ENCODE measurements around the gene TP73.

TP73 gene

GRCh38 chr1:3632298-3632697, 20.0 kb upstream of the TP73 start:
- H3K4me3 ChIP-seq (ENCODE audit: low read length), result no peak overlapping the region
- H3K27me3 ChIP-seq (ENCODE audit: control insufficient read depth, insufficient read depth, low read length), result no peaks in the 10 kb centered on the region
- H3K9me3 ChIP-seq (ENCODE audit: control insufficient read depth, low read length), result no peaks in the 10 kb centered on the region
- peaks cover 8% of the 10 kb centered on the region for H3K36me3 ChIP-seq (ENCODE audit: control insufficient read depth, insufficient read depth, low read length)
- no peaks in the 10 kb centered on the region for H3K4me1 ChIP-seq (ENCODE audit: control insufficient read depth, insufficient read depth, low read length)
- no peak overlapping the region for H3K9ac ChIP-seq (ENCODE audit: low read length)

DNA sequence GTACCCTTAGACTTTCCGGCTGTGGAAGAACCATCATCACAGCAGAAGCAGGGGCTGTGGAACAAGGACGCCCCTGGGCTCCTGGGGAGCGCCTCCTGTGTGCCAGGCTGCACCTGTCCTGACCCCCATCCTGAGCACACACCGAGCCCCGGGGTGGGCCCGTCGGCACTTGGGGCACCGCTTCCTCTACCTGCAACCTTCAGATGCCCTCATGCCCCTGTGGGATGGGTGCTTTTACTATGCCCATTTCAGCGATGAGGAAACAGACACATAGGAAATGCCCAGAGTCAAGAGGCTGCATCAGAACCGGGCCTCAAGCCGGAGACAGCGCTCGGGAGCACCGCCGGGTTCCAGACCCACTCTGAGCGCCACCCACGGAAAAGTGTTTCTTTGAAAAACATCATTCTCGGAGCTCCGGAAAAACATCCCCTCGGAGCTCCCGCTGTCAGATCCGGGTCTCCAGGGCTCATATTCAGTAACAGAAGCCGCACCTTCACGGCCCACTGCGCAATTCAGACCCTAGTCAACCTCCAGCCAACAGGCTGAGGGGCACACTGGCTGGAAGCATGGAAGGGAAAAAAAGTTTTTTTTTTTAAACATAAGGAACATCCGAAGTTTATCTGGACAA, 19.5 kb upstream of the TP73 start:
- peaks cover 6% of the 10 kb centered on the region for H3K36me3 ChIP-seq (ENCODE audit: control insufficient read depth, insufficient read depth, low read length)
- no peak overlapping the region for H3K9ac ChIP-seq (ENCODE audit: low read length)
- no peaks in the 10 kb centered on the region for H3K27me3 ChIP-seq (ENCODE audit: control insufficient read depth, insufficient read depth, low read length)
- no peaks in the 10 kb centered on the region for H3K4me1 ChIP-seq (ENCODE audit: control insufficient read depth, insufficient read depth, low read length)
- H3K9me3 ChIP-seq (ENCODE audit: control insufficient read depth, low read length), result no peaks in the 10 kb centered on the region
- H3K4me3 ChIP-seq (ENCODE audit: low read length), result no peak overlapping the region

DNA sequence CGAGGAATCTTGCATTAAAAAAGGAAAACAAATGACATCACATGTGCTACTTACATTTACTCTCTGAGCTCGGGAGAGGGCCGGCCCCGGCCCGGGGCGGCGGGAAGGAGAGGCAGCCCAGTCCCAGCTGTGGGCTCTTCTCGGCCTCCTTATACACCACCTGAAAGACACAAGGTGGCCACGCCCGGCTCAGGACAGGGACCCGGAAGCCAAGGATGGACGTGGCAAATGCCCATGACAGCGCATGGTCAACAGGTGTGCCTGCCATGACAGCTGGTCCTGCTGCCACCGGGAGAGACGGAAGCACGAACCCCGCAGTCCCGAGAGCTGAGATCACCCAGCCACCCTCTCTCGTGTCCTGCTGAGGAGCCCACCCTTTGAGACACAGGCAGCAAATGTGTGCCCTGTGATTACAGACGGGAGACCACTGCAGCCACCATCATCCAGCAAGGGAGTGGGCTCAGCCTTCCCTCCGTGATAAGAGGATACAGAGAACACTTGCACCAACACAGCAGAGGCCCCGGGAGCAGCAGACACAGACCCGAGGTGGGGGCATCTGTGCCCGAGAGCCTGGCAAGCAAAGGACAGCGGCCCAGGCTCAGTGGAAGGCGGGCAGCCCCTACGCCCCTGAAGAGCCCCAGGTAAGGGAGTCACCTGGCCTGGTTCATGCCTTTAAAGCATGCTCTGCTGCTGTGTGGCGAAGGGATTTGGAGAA, 18.8 kb upstream of the TP73 start:
- Histone ChIP-seq H3K4me1 (ENCODE audit: control insufficient read depth, insufficient read depth, low read length) (no peaks in the 10 kb centered on the region), H3K9me3 (ENCODE audit: control insufficient read depth, low read length) (no peaks in the 10 kb centered on the region), H3K27me3 (ENCODE audit: control insufficient read depth, insufficient read depth, low read length) (no peaks in the 10 kb centered on the region), H3K4me3 (ENCODE audit: low read length) (no peak overlapping the region), H3K9ac (ENCODE audit: low read length) (no peak overlapping the region), H3K36me3 (ENCODE audit: control insufficient read depth, insufficient read depth, low read length) (no peaks in the 10 kb centered on the region)

DNA sequence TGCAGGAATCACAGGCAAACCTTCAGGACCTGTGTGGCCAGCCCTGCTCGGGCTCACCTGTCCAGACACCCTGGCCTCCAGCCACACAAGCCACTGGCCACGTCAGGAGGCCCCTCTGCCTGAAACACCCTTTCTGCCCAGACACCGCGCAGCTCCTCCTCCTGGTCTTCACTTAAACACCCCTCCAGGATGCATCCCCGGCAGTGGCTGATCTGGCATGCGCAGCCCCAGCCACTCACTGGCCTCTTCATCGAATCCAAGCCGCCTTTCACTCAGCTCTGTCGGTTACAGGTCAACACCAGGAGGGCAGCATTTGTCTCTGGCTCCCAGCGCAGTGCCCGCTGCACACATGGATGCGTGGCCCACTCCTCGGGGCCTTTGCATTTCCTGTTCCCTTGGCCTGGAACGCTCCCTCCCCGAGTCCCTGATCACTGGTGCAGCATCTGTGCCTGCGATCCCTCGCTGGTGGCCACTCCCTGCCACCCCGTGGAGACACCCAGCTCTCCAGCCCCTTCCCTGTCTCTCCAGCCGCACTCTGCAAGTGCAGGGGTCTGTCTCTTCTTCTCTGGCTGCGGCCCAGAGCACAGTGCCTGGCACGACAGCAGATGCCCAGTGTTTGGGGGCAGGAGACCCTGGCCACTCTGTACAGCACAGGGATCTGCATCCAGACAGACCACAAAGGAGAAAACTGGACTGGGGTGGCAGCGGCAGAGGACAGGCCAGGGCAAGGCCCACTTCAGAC, 18.1 kb upstream of the TP73 start:
- H3K4me3 ChIP-seq (ENCODE audit: low read length), result no peak overlapping the region
- H3K36me3 ChIP-seq (ENCODE audit: control insufficient read depth, insufficient read depth, low read length), result no peaks in the 10 kb centered on the region
- H3K9ac ChIP-seq (ENCODE audit: low read length), result no peak overlapping the region

GRCh38 chr1:3636080-3636479, 16.2 kb upstream of the TP73 start:
- H3K9ac ChIP-seq (ENCODE audit: low read length), result no peak overlapping the region
- no peaks in the 10 kb centered on the region for H3K27me3 ChIP-seq (ENCODE audit: control insufficient read depth, insufficient read depth, low read length)
- no peaks in the 10 kb centered on the region for H3K4me1 ChIP-seq (ENCODE audit: control insufficient read depth, insufficient read depth, low read length)
- peaks cover 4% of the 10 kb centered on the region for H3K36me3 ChIP-seq (ENCODE audit: control insufficient read depth, insufficient read depth, low read length)
- H3K4me3 ChIP-seq (ENCODE audit: low read length), result no peak overlapping the region
- no peaks in the 10 kb centered on the region for H3K9me3 ChIP-seq (ENCODE audit: control insufficient read depth, low read length)

More for the DNA sequence above, 18.1 kb upstream of the TP73 start:
- Histone ChIP-seq H3K4me1 (ENCODE audit: control insufficient read depth, insufficient read depth, low read length) (no peaks in the 10 kb centered on the region), H3K27me3 (ENCODE audit: control insufficient read depth, insufficient read depth, low read length) (no peaks in the 10 kb centered on the region), H3K9me3 (ENCODE audit: control insufficient read depth, low read length) (no peaks in the 10 kb centered on the region)

- Histone ChIP-seq H3K9me3 (ENCODE audit: control insufficient read depth, low read length) (no peaks in the 10 kb centered on the region), H3K4me1 (ENCODE audit: control insufficient read depth, insufficient read depth, low read length) (no peaks in the 10 kb centered on the region), H3K9ac (ENCODE audit: low read length) (no peak overlapping the region), H3K36me3 (ENCODE audit: control insufficient read depth, insufficient read depth, low read length) (peaks cover 4% of the 10 kb centered on the region), H3K4me3 (ENCODE audit: low read length) (no peak overlapping the region), H3K27me3 (ENCODE audit: control insufficient read depth, insufficient read depth, low read length) (no peaks in the 10 kb centered on the region)
These were observed 15.8 kb upstream of the TP73 start for GRCh38 chr1:3636531-3636930.

DNA sequence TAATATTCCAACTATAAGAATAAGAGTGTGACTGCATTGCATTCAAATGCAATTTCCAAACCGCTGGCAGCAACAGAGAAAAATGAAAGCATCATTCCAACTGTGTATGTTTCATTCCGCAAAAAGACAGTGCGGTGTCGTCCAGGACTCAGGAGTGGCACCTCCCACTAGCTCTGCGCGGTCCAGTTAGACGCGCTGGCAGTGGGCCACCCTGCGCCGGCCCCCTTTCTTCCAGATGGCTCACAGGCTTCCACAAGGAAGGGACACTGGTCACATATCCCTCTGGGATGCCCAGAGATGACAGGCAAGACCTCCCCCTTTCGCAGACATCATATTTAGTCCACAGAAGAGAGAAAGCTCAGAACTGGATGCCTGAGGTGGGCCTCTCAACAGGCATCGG, 14.3 kb upstream of the TP73 start:
- Histone ChIP-seq H3K9me3 (ENCODE audit: control insufficient read depth, low read length) (no peaks in the 10 kb centered on the region), H3K36me3 (ENCODE audit: control insufficient read depth, insufficient read depth, low read length) (peaks cover 4% of the 10 kb centered on the region), H3K9ac (ENCODE audit: low read length) (no peak overlapping the region), H3K4me1 (ENCODE audit: control insufficient read depth, insufficient read depth, low read length) (no peaks in the 10 kb centered on the region), H3K27me3 (ENCODE audit: control insufficient read depth, insufficient read depth, low read length) (no peaks in the 10 kb centered on the region), H3K4me3 (ENCODE audit: low read length) (no peak overlapping the region)

DNA sequence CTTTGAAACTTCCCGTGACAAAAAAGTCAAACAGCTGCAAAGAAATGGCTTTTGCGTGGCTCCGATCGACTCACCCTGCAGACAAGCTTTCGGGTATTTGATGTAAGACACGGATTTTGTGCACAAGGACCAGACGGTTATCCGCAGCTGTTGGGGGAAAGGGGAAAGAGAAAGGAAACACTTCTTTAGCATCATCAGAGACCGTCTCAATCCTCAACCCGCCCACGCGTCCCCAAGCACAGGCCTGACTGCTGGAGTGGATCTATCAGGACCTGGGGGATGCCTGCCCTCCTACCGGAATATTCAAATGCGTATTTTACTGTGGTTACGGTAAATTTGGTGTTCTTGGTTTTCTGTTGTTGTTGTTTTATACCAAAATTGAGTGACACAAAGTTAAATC, 13.6 kb upstream of the TP73 start:
- Histone ChIP-seq H3K9ac (ENCODE audit: low read length) (no peak overlapping the region), H3K27me3 (ENCODE audit: control insufficient read depth, insufficient read depth, low read length) (no peaks in the 10 kb centered on the region), H3K4me3 (ENCODE audit: low read length) (no peak overlapping the region), H3K36me3 (ENCODE audit: control insufficient read depth, insufficient read depth, low read length) (peaks cover 4% of the 10 kb centered on the region), H3K9me3 (ENCODE audit: control insufficient read depth, low read length) (no peaks in the 10 kb centered on the region), H3K4me1 (ENCODE audit: control insufficient read depth, insufficient read depth, low read length) (no peaks in the 10 kb centered on the region)

GRCh38 chr1:3639397-3639911, 12.9 kb upstream of the TP73 start:
- H3K36me3 ChIP-seq (ENCODE audit: control insufficient read depth, insufficient read depth, low read length), result peaks cover 4% of the 10 kb centered on the region

GRCh38 chr1:3640121-3640837, 12.0 kb upstream of the TP73 start:
- Histone ChIP-seq H3K27me3 (ENCODE audit: control insufficient read depth, insufficient read depth, low read length) (no peaks in the 10 kb centered on the region), H3K9ac (ENCODE audit: low read length) (no peak overlapping the region), H3K9me3 (ENCODE audit: control insufficient read depth, low read length) (no peaks in the 10 kb centered on the region), H3K4me3 (ENCODE audit: low read length) (no peak overlapping the region), H3K36me3 (ENCODE audit: control insufficient read depth, insufficient read depth, low read length) (peaks cover 4% of the 10 kb centered on the region), H3K4me1 (ENCODE audit: control insufficient read depth, insufficient read depth, low read length) (no peaks in the 10 kb centered on the region)

More at GRCh38 chr1:3639397-3639911, 12.9 kb upstream of the TP73 start:
- Histone ChIP-seq H3K27me3 (ENCODE audit: control insufficient read depth, insufficient read depth, low read length) (no peaks in the 10 kb centered on the region), H3K9me3 (ENCODE audit: control insufficient read depth, low read length) (no peaks in the 10 kb centered on the region), H3K4me3 (ENCODE audit: low read length) (no peak overlapping the region), H3K4me1 (ENCODE audit: control insufficient read depth, insufficient read depth, low read length) (no peaks in the 10 kb centered on the region), H3K9ac (ENCODE audit: low read length) (no peak overlapping the region)

DNA sequence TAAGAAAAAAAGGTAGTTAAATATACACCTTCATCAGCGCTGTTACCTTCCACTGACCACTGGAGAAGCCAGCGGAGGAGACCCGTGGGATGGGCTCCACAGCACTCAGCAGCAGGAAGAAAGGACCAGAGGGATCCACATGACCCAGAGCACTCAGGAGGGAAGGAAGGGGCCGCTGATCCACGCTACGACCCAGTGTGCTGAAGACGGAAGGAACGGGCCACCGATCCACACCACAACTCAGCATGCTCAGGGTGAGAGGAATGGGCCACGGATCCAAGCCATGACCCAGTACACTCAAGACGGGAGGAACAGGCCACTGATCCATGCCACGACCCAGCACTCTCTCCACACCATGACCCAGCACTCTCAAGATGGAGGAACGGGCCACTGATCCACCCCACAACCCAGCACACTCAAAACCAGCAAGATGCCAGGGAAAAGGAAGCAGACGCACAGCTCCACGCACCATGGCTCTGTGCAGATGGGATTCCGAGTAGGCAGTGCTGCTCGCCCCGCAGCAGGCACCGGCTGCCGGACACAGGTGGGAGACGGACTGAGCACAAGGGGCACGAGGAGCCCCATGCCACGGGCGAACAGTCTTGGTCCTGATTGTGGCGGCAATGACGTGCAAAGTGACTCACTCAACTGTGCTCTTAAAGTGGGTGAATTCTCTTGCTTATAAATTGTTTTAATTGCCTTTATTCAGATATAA, 11.1 kb upstream of the TP73 start:
- Histone ChIP-seq H3K9me3 (ENCODE audit: control insufficient read depth, low read length) (no peaks in the 10 kb centered on the region), H3K4me3 (ENCODE audit: low read length) (no peak overlapping the region), H3K4me1 (ENCODE audit: control insufficient read depth, insufficient read depth, low read length) (no peaks in the 10 kb centered on the region), H3K27me3 (ENCODE audit: control insufficient read depth, insufficient read depth, low read length) (no peaks in the 10 kb centered on the region), H3K9ac (ENCODE audit: low read length) (no peak overlapping the region), H3K36me3 (ENCODE audit: control insufficient read depth, insufficient read depth, low read length) (peaks cover 4% of the 10 kb centered on the region)

Data from mucosa of stomach (tissue), 1 donor.